BJ (cell line): ENCODE measurements around the gene LIMCH1. TPM values are rescaled to one million over a fixed set of nuclear protein-coding genes. Genes with fewer than 3 reads are reported as not detected.

Experiments used
- CTCF ChIA-PET: fragments of 350-600 bp; formaldehyde crosslinking; extraction: SDS; loops from one replicate; lab custom pipeline; 2021; ENCODE audit warnings: antibody characterized with exemption, inconsistent platforms; lab: Yijun Ruan, JAX
- POLR2A ChIA-PET: fragments of 300-600 bp; sonication (Branson Sonifier 250); formaldehyde crosslinking; extraction: SDS; loops from one replicate; lab custom pipeline; 2021; ENCODE audit warnings: antibody characterized with exemption; lab: Charles Lee
- DNase-seq: peaks from one replicate; pipeline ENCODE4 v3.0.0-alpha.2; 2011; ENCODE audit warnings: low read depth
- H3K27me3 ChIP-seq: 2 replicates; pipeline ENCODE4 v1.6.0; 2011; ENCODE audit warnings: low read length; ENCODE audit not compliant: control insufficient read depth, insufficient read depth
- H3K36me3 ChIP-seq: 2 replicates; pipeline ENCODE4 v1.5.1; 2011; ENCODE audit warnings: low read length; ENCODE audit not compliant: control insufficient read depth, insufficient read depth
- H3K4me3 ChIP-seq: 2 replicates; pipeline ENCODE4 v1.5.1; 2011; ENCODE audit warnings: low read depth, mild to moderate bottlenecking, control low read depth, low read length
- polyA plus RNA-seq: library from polyadenylated mRNA; depleted of rRNA; stranded (reverse); fragments of >200 nt; gene quantifications from 2 replicates; pipeline ENCODE4 v1.2.3, GENCODE V29; 2011
- TF ChIP-seq, protein P1 (sequence below): IDR thresholded peaks from 2 replicates; pipeline ENCODE4 v1.5.1; 2011; ENCODE audit warnings: low read depth, mild to moderate bottlenecking, control low read depth, inconsistent platforms, low read length, moderate library complexity; ENCODE audit not compliant: insufficient read depth

LIMCH1 gene
- polyA plus RNA-seq, 1 experiment = 133 TPM

DNA sequence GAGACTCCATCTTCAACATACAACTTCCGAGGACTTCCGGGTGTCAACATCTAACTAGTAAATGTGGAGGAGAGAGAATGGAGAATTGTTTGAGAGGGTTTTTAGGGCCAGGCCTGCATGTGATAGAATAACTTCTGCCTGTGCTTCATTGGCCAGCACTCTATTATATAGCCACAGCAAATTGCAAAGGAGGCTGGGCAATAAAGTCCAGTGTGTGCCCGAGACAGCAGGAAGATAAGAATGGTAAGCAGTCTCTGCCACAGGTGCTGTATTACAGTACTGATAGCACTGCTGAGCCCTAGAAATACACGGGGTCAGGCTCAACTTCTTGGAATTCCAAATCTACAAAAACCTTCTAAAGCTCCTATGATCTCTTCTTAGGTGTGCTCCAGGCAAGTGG lies 20.8 kb upstream of the LIMCH1 start:
- H3K4me3 ChIP-seq = no peak overlapping the region
- ChIA-PET POLR2A (no interaction called here), CTCF (no interaction called here)
- no peaks in the 10 kb centered on the region for H3K27me3 ChIP-seq
- no peak for DNase-seq
- no peaks in the 10 kb centered on the region for H3K36me3 ChIP-seq
- TF ChIP-seq, protein P1, sequence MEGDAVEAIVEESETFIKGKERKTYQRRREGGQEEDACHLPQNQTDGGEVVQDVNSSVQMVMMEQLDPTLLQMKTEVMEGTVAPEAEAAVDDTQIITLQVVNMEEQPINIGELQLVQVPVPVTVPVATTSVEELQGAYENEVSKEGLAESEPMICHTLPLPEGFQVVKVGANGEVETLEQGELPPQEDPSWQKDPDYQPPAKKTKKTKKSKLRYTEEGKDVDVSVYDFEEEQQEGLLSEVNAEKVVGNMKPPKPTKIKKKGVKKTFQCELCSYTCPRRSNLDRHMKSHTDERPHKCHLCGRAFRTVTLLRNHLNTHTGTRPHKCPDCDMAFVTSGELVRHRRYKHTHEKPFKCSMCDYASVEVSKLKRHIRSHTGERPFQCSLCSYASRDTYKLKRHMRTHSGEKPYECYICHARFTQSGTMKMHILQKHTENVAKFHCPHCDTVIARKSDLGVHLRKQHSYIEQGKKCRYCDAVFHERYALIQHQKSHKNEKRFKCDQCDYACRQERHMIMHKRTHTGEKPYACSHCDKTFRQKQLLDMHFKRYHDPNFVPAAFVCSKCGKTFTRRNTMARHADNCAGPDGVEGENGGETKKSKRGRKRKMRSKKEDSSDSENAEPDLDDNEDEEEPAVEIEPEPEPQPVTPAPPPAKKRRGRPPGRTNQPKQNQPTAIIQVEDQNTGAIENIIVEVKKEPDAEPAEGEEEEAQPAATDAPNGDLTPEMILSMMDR = no peak

DNA sequence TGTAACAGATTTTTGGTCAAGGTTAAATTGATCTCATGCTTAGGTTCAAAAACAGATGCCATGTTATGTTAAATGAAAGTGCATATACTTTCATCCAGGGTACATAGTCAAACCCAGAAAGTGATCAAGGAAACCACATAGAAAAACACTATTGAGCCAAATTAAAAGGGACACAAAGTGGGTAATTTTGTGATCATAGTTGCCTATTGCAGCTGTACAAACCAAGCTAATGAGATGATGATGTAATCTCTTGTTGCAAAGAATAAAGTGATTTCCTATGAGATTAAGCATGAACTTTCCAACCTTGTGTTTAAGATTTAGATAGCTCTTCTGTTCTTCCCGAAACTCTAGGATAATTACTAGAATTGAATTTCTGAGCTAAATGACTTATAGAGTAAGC lies 20.2 kb upstream of the LIMCH1 start:
- H3K4me3 ChIP-seq = no peak overlapping the region
- H3K36me3 ChIP-seq = no peaks in the 10 kb centered on the region
- ChIA-PET CTCF (no interaction called here), POLR2A (no interaction called here)
- TF ChIP-seq, protein P1 = no peak
- no peaks in the 10 kb centered on the region for H3K27me3 ChIP-seq
- DNase-seq = no peak

DNA sequence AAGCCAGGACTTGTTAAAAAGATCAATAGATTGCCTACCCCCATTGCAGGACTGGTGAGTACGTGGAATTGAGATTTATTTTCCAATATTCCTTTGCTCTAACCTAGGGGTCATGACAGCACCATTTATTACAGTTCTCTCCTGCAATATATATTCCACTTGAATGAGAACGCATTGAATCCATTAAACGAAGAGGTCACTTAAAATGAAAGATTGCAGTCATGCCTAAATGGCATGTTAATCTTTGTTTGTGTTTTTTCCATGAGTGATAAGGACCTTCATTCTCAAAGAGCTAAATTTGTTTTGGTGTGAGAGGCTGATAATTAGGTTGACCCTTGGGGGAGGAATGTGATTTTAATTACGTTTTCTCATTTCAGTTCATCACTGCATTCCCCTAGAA lies 13.5 kb upstream of the LIMCH1 start:
- no peak for DNase-seq
- CTCF ChIA-PET = no interaction called here
- TF ChIP-seq, protein P1 = no peak
- H3K4me3 ChIP-seq = no peak overlapping the region
- no peaks in the 10 kb centered on the region for H3K36me3 ChIP-seq
- POLR2A ChIA-PET = no interaction called here
- no peaks in the 10 kb centered on the region for H3K27me3 ChIP-seq

DNA sequence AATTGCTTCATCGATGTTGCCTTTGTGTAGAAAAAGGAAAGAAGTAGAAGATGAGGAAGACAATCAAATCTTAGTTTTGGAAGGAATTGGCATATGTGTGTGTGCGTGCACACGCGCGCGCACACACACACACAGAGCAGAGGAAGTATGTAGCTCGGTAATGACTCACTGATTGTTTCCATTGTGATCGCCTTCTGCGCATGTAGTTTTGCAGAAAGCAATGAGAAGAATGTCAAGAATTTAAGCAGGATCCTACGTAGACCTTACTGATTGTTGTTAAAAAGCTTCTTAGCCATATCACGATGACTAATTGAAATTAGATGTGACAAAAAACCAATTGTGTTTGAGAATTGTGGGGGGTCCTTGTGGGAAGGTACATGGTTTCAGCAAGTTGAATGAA lies 12.8 kb upstream of the LIMCH1 start:
- TF ChIP-seq, protein P1 = no peak
- DNase-seq = no peak
- Histone ChIP-seq H3K27me3 (no peaks in the 10 kb centered on the region), H3K4me3 (no peak overlapping the region), H3K36me3 (no peaks in the 10 kb centered on the region)
- POLR2A ChIA-PET = no interaction called here
- CTCF ChIA-PET = interaction anchor here (0.6 kb wide), 1 partner anchor 32 kb away, joined by 4 read pairs; no protein-coding TSS in a partner anchor

DNA sequence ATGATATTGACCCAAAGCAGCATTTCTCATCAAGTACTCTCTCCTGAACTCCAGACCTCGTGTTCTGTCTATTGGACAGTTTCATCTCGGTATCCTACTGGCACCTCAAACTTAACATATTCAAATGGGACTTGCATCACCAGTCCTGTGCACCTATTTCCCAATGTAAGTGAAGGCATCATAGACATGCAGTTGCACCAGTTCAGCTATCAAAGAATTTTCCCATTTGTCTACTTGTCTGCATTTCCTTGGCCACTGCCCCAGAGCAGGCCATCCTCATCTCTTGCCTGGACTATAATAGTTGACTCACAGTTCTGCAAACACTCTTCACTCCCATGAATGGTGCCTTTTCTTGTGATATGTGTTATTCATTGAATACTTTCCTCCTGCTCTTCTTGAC lies 11.3 kb upstream of the LIMCH1 start:
- no peak for DNase-seq
- ChIA-PET CTCF (no interaction called here), POLR2A (no interaction called here)
- Histone ChIP-seq H3K36me3 (no peaks in the 10 kb centered on the region), H3K4me3 (no peak overlapping the region), H3K27me3 (no peaks in the 10 kb centered on the region)
- TF ChIP-seq, protein P1 = no peak
